HG03558 (cell line): ENCODE measurements around the gene SMIM36.
"Not testable (repeated sequence)": the region's sequence is repeated elsewhere in the genome, so short reads cannot be mapped to it uniquely, and the experiment has no call there.

Experiments used
- ATAC-seq: cut with Tn5 transposase; IDR thresholded peaks from one replicate; pipeline ENCODE4 v1.9.1; 2021; ENCODE audit warnings: moderate number of reproducible peaks; ENCODE audit not compliant: unreplicated experiment; ENCODE audit errors: extremely low read depth

Gene SMIM36

DNA sequence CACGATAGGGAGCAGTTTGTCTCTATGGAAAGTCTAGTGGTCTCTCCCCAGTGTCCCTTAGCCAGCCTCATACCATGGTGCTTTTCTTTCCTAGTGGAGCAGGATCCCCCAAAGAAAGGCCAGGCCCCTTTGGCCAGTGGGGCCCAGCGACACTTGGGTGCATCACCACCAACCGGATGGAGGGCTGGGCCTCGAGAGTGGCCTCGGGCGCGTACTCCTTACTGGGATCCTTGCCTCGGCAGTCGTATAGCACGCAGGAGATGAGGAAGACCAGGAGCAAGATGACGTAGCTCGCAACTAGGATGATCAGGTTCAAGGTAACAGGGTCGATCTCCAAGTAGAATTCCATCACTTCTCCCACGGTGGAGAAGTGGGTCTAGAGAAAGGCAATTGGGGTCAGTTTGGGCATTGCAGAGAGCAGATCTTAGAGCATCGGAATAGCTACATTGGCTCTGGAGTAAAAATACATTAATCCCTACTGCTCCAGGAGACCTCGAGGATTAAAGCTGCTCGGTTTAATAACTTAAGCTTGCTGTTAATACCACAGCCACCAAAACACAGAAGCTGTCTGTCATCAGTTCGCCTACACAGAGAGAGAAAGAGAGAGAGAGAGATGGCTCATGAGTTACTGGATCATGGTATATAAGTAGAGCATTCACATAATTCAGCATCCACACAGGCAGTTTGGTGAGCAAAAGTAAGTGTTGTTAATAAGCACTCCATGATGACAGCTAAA is at the start of gene SMIM36:
Gene SMIM36, minus strand, starts transcription at position 467 of the 736 bp plus-strand sequence.
- no peak for ATAC-seq

DNA sequence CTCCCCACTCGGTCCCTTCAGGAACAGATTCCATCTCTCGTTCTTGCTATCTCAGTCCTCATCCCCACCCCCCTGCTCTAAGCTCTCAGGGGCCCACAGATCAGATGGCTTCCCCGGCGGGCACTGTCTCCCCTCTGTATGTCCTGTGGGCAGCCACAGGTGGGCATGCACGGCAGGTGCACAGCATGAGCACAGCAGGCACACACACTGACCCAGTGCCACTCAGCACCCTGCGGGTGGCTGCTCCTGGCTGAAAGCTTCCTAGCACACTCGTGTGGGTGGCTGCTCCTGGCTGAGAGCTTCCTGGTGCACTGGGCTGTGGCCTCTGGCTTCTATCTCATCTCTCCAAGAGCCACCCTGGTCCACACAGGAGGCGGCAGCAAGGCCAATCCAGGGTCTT is 44.5 kb upstream of the SMIM36 start:
- ATAC-seq: no peak

DNA sequence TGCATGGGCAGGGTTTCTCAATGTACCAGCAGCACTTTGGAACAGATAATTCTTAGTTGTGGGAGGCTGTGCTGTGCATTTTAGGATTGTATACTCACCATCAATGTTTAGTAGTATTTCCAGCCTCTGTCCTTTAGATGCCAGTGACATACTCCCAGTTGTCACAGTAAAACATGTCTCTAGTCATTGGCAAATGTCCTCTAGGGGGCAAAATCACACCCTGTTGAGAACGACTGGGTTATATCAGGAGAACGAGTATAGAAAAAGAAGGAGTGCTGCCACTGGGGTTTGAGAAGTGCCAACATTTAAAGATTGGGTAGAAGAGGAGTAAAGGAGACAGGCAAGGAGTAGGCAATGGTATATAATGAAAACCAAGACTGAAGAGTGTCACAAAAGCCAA is 37.9 kb upstream of the SMIM36 start:
- ATAC-seq: no peak

DNA sequence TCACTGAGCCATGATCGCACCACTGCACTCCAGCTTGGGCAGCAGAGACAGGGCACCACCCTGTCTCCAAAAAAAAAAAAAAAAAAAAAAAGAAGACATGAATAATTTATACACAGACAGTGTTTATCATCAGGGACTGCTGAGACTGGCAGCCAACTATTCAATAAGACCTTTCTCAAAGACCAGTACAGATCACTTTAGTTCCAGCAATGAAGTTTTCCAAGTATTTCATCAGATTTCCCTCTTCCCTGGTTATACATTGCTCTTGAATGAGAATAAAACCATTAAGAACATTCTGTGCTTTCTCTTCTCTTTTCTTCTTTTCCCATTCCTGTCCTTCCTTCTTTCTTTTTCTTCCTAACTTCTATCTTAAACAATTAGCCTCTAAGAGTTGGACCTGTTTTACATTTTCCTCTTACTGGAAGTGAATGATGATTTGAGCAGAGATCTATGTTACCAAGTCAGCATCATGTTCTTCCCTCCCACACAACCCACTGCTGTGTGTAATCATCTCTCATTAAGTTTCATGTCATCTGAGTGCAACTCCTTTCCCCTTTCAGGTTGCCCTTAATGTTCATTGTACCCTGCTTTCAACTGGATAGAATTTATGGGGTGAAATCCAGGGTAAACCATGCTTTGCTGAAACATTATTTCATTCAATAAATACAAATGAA is 35.9 kb upstream of the SMIM36 start:
- ATAC-seq: no peak

DNA sequence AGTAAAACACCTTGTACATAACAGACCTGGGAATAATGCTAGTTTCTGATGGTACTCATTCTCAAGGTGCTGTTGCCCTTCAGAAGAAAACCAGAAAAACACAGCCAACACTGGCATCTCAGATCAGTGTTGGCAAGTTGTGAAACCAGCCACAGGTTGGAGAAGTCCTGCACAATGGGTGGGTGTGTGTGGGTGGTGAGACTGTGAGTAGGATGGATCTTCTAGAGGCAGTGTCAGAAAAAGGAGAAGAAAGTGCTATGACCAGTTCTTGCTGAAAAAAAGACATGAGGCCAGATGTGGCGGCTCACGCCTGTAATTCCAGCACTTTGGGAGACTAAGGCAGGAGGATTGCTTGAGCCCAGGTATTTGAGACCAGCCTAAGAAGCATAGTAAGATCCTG is 35.2 kb upstream of the SMIM36 start:
- ATAC-seq: no peak

DNA sequence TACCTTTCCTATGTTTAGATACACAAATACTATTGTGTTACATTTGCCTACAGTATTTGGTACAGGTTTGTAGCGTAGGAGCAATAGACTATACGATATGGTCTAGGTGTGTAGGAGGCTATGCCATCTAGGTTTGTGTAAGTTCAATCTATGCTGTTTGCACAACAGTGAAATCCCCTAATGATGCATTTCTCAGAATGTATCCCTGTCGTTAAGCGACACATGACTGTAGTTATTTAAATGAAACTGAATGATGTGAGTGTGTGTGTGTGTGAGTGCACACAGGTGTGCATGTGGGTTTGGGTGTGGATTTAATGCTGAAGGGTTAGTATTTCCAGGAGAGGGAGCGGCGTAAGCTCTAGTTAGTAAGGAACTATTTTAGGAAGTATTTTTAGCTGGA is 34.6 kb upstream of the SMIM36 start:
- ATAC-seq: no peak

DNA sequence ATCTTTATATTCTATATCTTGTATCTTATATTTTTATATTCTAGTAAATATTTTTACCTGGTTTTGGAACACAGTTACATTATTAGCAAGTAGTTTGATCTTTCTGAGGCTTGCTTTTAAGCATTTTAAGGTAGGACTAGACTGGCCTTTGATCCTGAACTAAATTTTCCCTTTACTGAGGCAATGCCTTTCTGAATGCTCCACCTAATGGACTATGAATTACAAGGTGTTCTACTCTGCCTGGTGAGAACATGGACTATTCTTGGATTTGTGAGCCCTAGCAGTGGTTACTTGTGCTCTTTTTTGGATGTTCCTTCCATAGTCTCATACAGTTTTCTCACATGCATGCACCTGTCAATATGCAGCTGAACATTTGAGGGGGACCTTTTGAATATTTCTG is 32.5 kb upstream of the SMIM36 start:
- ATAC-seq: no peak

DNA sequence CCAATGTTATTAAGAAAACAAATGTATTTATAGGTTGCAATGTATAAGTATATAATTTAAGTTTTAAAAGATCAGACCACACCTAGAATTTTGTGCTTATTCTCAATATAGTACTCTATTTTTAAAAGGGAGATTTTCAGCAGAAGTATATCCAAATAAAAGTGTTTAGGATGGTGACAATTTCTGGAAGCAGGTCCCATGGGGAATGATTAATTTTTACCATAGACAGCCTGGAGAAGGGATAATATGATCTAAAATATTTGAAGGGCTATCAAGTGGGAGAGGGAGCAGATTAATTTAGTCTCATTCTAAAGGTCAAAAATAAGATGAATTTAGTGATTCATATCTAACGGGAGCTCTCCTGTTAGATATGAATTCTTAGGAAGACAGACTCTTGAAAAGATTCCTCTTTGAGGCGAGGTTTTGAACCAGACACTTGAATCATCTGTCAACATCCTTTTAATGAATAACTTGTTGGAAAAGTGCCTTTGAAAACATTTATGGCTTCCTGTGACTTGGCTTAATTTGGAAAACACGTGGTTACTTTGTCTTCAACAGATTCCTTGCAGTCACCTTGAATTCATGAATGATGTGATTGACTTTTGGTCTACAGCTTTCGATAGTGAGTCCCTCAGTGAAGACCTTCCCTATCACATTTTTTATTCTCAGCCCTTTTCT is 29.3 kb upstream of the SMIM36 start:
- ATAC-seq: no peak

DNA sequence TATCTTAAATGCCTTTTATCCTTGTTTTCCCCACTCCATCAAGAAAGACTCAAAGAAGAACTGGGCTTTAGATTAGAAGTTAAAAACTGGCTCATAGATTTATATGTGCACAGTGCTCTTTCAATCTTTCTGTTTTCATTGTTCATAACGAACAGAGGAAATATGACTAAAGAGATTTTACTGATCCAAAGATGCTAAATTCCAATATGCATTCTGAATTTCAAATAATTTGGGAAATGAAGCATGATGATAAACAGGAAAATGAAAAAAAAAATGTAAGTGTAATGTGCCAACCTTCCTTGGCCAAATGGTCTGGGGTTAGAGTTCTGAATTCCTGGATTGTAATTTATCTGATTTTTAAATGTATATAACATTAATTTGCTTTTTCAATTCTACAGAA is 25.0 kb upstream of the SMIM36 start:
- ATAC-seq: no peak

DNA sequence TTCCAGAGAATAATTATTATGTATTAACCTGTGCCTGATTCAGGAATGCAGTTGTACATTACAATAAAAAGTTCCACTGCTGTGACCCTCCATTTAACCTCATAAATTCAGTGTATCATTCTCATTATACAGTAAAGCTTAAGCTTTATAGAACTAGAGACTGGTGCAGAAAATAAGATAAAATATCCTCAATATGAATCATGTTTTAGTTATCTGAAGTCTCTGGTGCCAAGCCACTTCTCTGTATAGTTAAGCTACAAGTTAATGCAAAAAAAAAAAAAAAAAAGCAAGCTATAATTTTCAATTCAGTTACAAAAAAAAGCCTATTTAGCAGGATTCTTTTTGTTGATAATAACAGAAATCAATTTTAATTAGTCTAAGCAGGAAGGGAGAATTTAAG is 22.4 kb upstream of the SMIM36 start:
- no peak for ATAC-seq

DNA sequence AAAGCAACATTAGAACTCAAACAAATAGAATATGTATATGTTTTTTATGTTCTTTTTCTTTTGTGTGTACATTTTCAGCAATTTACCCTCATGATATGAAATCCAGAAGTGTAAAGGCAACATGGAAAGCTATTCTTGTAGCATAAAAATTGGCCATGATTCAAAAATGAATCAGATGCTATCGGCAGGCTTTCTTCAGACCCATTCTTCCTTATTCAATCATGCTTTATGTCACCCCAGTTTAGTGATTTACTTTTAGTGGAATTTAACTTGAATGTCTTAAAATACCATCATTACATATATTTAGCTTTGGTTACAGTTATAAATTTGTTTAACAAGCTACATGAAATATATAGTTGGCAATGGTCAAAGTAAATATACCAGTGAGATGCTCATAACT is 21.4 kb upstream of the SMIM36 start:
- ATAC-seq: no peak

DNA sequence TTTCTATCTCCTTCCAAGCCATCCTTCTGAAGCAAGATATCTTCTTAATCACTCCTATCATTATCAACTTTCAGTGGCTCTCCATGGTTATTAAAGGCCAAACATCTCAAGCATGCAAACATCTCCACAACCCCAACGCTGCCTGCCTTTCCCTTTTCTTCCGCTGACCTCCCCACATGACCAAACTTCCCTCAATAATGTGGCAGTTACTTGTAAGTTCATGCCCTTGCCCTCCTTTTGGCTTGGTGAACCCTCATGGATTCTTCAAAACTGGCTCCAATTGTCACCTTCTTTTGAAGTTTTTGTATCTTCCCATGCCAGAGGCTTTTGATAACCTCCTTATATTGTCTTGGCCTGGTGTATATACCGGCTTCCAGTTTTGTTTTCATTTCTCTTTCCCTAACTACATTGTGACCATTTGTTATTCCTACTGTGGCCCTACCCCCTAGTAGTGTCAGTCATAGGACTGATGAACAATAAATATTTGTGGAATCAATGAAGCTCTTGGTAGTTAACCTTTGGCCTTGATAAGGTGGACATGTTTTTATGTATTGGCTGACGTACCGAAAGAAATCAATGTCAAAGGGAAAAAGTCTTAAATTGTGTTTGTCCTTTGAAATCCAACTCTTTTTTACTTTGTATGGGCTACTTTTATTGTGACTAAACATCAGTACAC is 19.9 kb upstream of the SMIM36 start:
- ATAC-seq: no peak

DNA sequence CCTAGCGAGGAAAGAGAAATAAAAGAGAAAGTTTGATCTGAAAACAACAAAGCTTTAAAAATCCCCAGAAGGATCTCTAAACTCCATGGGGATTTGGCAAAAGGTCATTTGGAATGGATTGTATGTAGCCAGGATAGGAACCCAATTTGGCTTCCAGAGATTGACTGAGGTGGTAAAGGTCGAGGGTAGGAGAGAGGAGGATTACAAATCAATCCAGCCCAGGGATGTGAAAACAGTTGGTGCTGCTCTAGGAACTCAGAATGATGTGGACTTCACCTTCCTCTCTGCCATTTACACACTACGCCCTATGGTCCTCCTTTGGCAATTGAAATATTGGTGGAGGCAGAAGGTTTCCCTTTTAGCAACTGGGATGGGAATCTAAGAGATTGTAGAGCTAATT is 18.8 kb upstream of the SMIM36 start:
- no peak for ATAC-seq

DNA sequence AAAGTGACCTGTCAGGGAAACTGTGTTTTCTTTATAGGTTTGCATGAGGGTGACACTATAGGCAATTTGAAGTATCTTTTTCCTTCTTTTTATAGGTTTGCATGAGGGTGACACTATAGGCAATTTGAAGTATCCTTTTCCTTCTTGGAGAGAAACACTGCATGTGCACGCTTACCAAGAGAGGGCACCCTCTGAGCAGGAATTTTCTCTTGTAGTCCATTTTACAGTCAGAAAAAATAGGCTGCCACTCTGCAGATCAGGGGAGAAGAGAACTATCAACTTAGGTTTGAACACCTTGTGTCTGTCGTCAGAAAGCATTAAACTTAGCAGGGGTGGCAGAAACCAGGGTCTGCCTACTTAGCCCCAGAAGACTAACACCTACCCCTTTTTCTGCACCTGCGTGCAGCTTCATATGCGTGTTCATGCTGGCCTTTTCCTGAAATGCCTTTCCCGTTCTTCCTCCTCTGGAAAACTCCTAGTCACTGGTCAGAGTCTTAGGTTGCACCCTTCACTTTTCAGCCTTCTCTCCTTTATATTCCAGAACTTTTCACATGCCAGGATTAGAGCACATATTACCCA is 16.4 kb upstream of the SMIM36 start:
- ATAC-seq: no peak

DNA sequence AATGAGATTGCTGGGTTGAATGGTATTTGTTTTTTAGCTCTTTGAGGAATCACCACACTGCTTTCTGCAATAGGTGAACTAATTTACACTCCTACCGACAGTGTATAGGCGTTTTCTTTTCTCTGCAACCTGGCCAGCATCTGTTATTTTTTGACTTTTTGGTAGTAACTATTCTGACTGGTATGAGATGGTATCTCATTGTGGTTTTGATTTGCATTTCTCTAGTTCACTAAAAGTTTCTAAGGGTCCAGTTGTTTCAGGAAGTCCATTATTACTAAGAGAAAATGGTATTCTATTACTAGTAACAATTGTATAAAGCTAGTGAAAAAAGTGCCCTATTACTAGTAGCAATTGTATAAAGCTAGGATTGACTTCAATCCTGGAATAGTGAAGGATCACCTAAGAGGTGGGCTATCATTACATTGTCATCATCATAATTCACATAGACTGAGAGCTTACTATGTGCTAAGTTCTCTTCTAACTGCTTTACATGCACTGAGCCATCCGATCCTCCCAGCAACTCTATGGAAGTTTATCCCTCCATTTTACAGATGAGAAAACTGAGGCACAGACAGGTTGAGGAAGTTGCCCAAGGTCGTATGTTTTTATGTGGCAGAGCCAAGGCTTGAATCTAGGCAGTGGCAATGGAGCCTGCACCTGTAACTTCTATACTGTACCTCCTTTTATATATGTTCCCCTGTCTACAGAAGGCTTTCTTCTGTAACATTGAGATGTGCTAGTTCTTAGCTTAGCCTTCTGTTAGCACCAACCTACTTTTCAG is 13.4 kb upstream of the SMIM36 start:
- ATAC-seq: peak; percentile 58

DNA sequence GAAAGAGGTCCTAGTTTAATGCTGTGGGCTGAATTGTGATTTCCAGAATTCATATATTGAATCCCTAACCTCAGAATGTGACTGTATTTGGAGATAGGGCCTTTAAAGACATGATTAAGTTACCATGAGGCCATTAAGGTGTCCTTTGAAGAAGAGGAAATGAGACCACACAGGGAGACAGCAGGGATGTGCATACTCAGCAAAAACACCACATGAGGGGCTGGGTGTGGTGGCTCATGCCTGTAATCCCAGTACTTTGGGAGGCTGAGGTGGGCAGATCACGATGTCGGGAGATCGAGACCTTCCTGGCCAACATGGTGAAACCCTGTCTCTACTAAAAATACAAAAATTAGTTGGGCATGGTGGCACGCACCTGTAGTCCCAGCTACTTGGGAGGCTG is 11.8 kb upstream of the SMIM36 start:
- not testable (repeated sequence) for ATAC-seq

DNA sequence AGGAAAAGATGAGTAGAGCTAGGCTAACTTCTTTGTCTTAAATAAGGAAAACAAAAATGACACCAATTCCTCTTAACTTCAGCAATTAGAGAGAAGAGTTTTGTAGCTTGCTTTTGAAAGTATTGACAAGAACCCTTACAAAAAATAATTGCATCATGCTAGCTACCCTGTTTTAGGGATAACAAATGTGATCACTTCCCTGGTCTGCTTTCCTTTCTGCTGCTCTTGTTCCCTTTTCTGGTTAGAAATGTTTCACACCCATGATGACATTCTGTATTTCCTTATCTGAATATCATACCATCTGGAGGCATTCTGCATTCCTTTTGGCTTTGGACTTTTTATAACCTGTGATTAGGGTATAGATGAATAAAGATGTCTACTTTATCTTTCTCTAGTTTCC is 9.9 kb upstream of the SMIM36 start:
- ATAC-seq: no peak

DNA sequence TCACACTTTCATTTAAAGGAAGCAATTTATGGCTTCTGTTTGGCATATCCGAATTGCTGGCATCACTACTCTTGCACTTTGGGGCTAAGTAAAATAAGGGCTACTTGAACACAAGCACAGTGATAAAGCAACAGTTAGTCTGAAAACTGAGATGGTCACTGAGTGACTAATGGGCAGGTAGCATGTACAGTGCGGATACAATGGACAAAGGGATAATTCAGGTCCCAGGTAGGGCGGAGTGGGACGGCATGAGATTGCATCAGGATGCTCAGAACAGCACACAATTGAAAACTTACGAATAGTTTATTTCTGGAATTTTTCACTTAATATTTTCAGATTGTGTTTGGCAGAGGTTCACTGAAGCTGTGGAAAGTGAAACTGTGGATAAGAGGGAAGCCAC is 9.2 kb upstream of the SMIM36 start:
- no peak for ATAC-seq

DNA sequence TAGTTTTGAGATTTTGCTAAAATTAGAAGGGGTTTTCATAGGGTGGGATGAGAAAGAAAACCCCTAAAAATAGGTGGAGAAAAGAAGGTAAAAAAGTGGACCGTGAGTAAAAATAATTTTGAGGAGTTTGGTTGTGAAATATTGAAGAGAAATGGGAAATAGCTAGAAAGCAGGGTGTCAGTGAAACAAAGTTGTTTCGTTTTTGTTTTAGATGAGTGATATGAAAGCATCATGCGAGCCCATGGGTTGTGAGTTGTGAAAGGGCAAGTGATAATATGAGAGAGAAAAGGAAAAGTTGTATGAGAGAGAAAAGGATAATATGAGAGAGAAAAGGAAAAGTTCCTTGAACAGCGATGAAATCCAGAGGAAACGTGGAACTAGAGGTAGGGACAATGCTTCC is 7.3 kb upstream of the SMIM36 start:
- no peak for ATAC-seq
